GM19467 (cell line): Measurements from ENCODE around the gene TSACC.
"Not testable (repeated sequence)": the region's sequence is repeated elsewhere in the genome, so short reads cannot be mapped to it uniquely, and the experiment has no call there.

Source experiments
- ATAC-seq: cut with Tn5 transposase; IDR thresholded peaks from one replicate; pipeline ENCODE4 v1.9.1; 2021; ENCODE audit warnings: mild to moderate bottlenecking, moderate library complexity; ENCODE audit not compliant: unreplicated experiment

The TSACC gene

DNA sequence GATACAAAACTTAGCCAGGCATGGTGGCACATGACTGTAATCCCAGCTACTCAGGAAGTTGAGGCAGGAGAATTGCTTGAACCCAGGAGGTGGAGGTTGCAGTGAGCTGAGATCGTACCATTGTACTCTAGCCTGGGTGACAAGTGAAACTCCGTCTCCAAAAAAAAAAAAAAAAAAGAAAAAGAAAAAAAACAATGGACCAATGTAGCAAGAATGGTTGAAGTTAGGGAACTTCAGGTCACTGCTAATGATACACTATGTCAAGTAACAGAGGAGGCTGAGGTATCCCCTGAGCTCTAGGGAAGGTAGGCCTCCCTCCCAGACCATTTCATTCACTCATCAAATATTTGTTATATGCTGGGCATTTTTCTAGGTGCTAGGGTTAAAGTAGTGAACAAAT, 7.7 kb downstream of the TSACC start:
- not testable (repeated sequence) for ATAC-seq

DNA sequence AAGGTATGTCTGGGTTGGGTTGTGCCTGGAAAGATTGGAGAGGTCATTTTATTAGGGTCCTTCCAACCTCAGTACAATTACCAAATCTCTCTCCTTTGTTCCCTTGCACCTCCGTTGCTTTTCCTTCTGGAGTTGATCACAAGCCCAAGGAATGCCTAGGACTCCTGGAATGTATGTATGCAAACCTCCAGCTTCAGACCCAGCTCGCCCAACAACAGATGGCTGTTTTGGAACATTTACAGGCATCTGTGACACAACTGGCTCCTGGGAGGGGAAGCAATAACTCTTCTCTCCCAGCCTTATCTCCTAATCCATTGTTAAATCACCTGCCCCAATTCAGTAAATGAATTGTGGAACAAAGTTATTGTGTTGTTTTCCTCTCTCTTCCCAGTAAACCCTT, 8.3 kb downstream of the TSACC start:
- ATAC-seq, result no peak

DNA sequence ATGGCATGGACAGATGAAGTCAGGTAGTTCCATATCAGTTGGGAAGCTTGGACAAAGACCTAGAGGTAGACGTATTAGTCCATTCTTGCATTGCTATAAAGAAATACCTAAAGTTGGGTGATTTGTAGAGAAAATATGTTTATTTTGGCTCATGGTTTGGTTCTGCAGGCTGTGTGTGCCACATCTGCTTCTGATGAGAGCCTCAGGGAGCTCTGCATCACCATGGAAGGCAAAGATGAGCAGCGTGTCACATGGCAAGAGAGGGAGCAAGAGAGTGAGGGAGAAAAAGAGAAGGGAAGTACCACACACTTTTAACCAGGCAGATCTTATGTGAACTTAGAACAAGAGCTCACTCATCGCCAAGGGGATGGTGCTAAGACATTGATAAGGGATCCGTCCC, 9.0 kb downstream of the TSACC start:
- ATAC-seq, result no peak

DNA sequence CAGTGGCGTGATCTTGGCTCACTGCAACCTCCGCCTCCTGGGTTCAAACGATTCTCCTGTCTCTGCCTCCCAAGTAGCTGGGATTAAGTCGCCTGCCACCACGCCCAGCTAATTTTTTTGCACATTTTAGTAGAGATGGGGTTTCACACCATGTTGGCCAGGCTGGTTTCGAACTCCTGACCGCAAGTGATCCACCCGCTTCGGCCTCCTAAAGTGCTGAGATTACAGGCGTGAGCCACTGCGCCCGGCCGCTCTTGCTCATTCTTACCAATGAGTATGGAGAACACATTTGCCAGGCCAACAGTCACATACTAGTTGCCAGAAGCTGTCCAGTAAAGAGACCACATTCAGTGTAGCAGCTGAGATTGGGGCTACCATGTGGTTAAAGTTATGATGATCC, 14.2 kb downstream of the TSACC start:
- ATAC-seq, result not testable (repeated sequence)

DNA sequence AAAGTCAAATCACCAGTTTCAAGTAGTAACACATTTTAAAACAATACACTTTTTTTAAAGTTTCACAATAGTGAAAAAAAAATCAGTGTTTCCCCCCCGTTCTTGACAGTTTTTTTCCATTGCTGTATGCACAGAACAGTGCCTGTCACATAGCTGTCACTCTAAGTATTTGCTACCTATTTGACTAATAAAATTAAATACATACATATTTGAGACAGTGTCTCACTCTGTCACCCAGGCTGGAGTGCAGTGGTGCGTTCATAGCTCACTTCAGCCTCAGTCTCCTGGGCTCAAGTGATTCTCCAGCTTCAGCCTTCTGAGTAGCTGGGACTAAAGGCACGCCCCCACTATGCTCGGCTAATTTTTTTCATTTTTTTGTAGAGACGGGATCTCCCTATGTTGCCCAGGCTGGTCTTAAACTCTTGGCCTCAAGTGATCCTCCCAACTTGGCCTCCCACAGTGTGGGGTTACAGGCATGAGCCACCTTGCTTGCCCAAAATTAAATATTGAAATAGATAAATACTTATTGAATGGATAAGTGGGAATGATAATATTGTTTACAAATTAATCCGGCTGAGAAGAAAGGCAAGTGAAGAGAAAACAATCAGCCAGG, 18.0 kb downstream of the TSACC start:
- ATAC-seq, result no peak

DNA sequence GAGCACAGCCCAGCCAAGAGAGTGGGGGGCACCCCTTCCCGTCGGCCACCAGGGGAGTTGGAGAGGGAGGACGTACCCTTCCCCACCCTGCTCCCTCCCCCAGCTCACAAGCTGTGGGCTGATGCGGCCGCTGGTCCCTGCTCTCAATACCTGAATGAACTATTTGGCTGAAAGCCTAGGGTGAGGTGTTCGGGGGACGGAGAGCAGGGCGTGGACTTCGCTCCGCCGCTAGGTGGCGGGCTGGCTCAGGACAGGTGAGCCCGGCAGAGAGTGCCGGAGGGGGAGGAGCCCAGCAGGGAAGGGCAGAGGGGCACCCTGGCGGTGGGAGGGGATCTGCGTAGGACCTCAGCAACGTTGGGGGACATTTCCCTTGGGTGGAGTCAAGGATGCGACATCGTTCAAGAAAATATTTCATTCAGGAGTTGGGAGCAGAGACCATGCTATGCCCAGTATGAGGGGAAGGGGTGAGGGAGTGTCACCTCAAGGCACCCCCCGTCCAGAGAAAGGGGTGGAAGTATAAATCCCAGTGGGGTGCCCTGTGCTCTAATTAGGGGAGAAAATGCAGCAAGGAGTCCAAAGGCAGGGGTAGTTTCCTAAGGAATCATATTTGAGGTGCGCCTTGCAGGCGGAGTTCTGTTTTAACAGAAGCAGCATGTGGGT, 18.7 kb downstream of the TSACC start:
- ATAC-seq, result no peak

DNA sequence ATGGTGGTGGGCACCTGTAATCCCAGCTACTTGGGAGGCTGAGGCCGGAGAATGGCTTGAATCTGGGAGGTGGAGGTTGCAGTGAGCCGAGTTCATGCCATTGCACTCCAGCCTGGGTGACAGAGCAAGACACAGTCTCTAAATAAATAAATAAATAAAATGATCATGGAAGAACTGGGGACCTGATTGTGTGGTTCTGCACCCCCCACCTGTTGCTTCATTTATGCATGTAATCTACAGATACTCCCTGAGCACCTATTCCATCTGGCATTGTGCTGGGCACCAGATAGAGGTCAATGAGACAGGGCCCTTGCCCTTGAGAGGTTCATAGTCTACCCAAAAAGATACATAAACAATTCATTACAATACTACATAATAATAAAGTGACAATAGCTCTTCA, 19.7 kb downstream of the TSACC start:
- ATAC-seq, result no peak

DNA sequence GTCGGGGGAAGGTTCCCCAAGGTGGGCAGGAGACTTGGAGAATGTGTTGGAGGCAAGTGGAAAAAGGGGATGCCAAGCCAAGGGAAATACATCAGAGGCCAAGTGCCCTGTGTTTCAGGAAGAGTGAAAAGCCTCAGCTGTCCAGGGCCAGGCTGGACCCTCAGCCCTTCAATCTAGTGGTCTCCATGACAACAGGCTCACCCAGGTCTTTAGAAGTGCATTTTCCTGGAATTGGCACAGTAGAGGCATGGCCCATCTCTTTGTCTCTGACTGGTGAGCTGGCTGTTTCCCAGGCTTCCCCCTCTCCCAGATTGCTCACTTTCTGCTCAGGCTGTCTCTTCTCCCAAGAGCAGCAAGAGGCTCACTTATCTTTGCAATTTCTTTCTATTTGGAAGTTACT, 20.3 kb downstream of the TSACC start:
- no peak for ATAC-seq

DNA sequence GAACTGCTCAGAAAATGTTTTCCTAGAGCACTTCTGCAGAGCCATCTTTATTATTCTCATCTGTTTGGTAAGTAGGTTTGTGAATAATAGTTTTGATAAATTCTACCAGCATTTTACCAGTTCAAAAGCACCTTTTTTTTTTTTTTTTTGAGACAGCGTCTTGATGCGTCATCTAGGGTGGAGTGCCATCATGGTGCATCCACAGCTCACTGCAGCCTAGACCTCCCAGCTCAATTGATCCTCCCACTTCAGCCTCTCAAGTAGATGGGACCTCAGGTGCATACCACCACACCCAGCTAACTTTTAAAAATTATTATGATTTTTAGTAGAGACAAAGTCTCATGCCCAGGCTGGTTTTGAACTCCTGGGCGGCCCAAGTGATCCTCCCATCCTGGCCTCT, 20.9 kb downstream of the TSACC start:
- no peak for ATAC-seq

DNA sequence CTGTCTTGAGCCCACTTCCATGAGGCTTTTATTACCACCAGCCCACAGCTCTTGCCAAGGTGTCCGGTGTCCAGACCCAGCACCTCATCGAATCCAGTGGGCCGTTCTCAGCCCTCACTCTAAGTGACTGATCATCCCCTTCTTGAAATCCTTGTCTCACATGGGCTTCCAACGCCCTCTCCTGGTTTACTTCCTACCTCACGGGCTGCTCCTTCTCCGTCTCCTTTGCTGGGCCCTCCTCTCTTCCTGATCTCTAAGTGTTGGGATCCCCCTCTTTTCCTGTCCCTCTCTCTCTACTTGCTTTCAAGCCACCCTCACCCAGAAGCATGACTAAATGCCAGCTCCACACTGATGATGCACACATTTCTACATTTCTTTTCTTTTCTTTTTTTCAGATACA, 21.6 kb downstream of the TSACC start:
- no peak for ATAC-seq

DNA sequence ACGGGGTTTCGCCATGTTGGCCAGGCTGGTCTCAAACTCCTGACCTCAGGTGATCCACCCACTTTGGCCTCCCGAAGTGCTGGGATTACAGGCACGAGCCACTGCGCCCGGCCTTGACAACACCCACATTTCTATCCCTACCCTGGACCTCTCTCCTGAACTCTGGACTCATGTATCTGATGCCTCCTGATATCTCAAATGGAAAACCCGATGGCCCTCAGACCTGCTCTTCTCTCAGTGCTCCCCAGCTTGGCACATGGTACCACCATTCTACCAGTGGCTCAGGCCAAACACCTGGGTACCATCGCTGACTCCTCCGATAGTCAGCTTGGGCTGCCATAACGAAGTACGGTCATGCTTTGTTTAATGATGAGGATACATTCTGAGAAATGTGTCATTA, 22.2 kb downstream of the TSACC start:
- ATAC-seq, result no peak

DNA sequence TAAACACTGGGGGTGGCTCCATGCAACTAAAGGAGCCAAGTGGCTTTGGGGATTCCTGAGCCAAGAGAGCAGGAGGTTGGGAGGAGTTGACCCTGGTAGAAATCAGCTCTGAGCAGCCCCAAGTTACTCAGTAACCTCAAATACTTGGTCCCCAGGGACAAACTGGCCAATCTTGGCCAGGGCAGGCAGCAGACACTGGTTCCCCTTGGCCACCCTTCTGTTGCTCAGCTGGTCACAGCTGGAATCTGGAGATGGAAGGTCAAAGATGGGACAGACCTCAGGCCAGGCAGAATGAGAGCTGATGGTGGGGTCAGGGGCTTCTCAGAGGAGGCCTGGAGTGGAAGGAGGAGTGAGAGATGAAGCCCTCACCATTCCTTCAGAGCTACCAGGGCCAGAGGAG, 27.4 kb downstream of the TSACC start:
- no peak for ATAC-seq

DNA sequence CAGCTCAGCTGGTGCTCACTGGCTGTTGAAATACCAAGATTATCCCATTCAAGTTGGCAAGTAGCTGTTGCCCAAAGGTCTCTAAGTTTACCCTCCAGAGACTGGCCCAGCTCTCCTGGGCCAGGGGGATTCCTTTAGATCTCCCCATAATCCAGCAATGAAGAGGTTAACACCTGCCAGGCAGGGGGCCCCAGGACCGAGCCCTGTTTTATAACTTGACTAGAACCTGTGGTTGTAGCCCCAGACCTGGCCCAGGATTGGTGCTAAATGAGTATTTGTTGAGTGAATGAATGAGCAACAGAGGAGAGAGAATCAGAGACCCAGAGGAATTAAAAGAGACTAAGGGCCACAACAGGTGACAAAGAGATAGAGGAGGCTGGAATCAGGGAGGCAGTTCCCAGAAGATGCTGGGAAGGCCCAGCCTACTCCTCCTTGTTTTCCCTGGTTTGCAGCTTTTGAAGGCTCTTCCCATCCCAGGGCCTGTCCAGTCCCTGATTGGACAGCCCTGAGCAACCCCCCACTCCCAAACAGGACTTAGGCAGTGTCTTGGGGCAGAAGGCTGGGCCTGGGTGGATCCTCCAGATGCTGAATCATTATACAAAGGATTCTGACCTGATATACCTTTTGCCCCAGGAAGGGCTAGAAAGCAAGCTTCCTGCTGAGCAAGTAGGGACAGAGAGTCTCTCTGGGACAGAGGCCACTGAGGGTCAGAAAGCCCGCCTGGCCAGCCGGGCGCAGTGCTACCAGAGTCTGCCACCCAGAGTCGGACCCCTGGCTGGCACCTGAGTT, 28.2 kb downstream of the TSACC start:
- no peak for ATAC-seq

DNA sequence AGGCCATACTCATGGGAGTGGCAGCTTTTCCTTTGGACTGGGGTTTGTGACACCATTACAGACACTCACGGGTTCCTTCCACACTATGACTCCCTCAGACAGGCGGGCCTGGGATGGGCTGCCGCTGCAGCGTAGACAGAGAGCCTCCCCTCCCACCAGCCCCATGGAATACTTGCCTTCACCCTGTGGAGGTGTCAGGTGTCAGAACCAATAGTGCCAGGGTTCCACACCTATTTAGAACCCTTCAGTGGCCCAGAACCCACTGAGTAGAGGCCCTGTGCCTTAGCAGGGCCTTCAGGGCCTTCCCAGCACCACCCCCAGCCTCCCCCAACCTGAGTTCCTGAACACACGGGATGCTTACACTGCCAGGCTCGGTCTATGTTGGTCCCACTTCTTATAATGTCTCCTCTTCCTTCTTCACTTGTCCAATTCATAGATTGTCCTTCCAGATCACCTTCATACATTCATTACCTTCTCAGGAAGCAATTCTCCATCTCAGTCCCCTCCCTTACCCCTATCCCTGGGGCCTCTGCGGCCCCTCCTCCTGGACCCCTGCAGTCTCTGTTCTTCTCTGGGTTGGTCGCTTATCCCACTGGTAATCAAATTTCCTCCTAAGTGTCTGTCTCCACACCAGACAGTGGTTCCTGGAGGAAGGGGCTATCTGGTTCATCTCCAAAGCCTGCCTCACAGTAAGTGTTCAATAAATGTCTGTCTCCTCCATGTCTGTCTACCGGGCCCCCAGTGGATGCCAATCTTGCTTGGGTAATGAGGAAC, 29.2 kb downstream of the TSACC start:
- ATAC-seq, result no peak

DNA sequence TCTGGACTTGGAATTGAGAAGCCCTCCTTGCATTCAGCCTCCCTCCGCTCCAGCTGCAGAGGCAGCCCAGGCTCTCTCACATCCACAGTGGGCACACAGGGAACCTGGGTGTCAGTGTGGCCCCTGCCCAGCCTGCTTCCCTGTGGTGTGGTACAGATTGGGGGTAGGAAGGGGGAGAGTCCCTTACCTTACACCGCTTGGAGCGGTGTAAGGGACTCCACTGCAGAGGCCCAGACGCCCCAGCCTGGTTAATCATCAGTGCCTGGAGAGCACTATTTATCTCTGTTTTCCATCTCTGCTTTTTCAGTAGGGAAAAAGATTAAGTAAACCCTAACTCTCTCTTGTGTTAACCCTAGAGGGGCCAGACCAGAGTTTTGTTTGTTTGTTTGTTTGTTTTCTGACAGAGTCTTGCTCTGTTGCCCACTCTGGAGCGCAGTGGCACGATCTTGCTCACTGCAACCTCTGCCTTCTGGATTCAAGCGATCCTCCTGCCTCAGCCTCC, 29.9 kb downstream of the TSACC start:
- ATAC-seq, result no peak

DNA sequence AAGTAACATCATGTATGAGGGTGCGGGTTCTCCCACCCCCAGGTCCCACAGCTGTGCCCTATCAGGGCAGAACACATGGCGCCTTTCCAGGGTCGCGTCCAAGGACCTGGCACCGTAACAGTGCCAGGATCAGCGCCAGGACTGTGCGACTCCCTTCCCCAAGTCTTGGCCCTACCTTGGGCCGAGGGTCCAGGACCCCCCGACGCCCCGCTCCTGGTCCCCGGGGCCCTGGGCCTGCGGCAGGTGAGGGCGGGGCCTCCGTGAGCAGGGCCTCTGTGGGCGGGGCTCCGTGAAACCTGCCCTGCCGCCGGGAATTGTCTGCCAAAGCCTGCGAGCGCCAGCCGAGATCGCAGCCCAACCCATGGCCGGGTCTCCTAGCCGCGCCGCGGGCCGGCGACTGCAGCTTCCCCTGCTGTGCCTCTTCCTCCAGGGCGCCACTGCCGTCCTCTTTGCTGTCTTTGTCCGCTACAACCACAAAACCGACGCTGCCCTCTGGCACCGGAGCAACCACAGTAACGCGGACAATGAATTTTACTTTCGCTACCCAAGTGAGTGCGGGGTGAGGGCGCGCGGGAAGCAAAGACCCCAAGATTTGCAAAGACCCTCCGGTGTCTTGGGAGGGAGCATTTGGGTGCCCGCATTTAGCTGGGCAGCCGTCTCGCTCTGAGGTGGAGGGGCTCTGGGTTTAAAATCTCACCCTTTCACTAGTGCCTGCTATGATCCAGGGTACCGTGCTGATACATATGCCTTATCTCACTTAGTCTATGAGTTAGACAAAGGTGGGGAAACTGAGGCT, 30.8 kb downstream of the TSACC start, which contains the start of gene RHBG:
RHBG (plus strand) TSS at position 323 of the 796 bp plus-strand sequence; CDS start at position 362, 39 bp downstream.
- no peak for ATAC-seq

DNA sequence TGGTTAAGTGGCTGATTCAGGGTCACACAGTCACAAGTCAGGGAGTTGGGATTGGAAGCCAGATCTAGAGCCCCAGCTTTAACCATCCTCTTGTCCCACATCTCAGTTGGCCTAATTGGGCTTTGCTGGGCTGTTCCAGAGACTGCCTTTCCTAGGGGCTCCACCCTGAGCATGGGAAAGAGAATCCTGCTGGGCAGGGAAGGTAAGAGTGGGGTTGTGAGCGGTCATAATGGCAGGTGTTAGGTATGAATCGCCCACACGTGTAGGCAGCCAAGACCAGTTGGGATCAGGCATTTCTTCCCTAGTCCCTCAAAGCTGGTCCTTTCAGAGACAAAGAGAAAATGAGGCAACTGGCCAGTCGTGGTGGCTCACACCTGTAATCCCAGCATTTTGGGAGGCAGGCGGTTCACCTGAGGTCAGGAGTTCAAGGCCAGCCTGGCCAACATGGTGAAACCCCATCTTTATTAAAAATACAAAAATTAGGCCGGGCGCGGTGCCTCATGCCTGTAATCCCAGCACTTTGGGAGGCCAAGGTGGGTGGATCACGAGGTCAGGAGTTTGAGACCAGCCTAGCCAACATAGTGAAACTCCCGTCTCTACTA, 31.5 kb downstream of the TSACC start:
- not testable (repeated sequence) for ATAC-seq

DNA sequence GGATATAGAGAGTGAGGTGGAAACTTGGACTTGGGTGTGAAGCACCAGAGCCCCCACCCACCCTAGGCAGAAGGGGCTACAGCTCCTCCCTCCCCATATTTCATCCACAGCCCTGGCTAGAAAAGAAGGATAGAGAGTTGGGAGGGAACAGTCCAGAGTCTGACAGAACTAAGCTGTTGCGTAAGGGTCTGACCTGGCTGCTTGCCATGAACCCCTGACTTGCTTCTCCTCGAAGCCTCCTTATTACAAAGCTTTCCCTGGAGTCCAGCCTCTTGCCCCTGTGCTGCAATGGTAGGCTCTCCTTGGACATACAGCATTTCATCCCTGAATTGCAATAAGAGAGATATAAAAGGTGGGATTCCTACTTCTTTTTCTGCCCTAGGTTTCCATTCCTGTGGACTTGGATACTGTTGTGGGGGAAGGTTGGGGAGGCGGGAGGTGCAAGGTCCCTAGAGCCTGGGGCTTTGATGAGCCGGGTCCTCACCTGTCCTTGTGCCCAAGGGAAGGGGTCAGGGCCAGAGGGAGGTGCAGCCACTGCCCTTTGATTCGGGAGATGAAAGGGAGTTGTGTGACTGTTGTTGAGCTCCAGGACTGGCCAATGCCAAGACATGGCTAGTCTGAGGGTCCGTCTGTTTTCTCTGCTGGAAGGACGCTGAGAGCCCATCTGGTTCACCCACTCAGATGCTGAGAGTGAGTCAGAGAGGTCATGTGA, 33.4 kb downstream of the TSACC start:
- no peak for ATAC-seq

DNA sequence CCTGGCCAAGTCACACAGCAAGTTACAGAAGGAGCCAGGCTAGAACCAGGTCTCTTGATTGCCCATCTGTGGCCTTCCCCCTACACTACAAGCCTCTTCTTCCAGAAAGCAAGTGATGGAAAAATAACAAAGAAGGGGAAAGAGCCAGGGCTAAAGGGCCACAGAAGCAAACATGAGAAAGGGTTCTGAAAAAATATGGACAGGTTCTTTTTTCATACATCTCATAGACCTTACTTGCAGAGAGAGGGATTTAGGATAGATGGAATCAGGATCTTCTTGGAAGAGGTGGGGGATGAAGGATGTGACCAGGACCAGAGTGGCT, 33.9 kb downstream of the TSACC start:
- no peak for ATAC-seq
